Stimulated activated CD4-positive, alpha-beta T cell treated with anti-CD3 and anti-CD28 coated beads, Interleukin-1b, Interleukin-23, amount 100 ng/mL, for 1 hour (primary cell): Measurements from ENCODE around the gene NRP1.

ENCODE experiments used
- DNase-seq, 2 donors: peaks; one replicate each; pipeline ENCODE4 v3.0.0-alpha.2; 2020; ENCODE audit warnings: low read depth in 2 of 2

NRP1 gene

GRCh38 chr10:33212061-33212748, 122.3 kb downstream of the NRP1 start:
- DNase-seq, result no peak

- DNase-seq, result no peak
Observed at GRCh38 chr10:33211106-33211878, 123.2 kb downstream of the NRP1 start.

GRCh38 chr10:33209802-33210201, 124.7 kb downstream of the NRP1 start:
- DNase-seq, result no peak

GRCh38 chr10:33208166-33208565, 126.3 kb downstream of the NRP1 start:
- DNase-seq, result no peak

- no peak for DNase-seq
Observed at GRCh38 chr10:33204031-33204430, 130.4 kb downstream of the NRP1 start.

GRCh38 chr10:33201971-33202370, 132.5 kb downstream of the NRP1 start:
- DNase-seq, result no peak

GRCh38 chr10:33201056-33201780, 133.2 kb downstream of the NRP1 start:
- no peak for DNase-seq

- no peak for DNase-seq
Observed at GRCh38 chr10:33199731-33200232, 134.7 kb downstream of the NRP1 start.

GRCh38 chr10:33198610-33199009, 135.9 kb downstream of the NRP1 start:
- no peak for DNase-seq

- no peak for DNase-seq
Observed at GRCh38 chr10:33196710-33197491, 137.6 kb downstream of the NRP1 start.

- no peak for DNase-seq
Observed at GRCh38 chr10:33196377-33196706, 138.1 kb downstream of the NRP1 start.

- DNase-seq, result no peak
Observed at GRCh38 chr10:33195608-33196376, 138.7 kb downstream of the NRP1 start.

- DNase-seq, result no peak
Observed at GRCh38 chr10:33193701-33194521, 140.6 kb downstream of the NRP1 start.

GRCh38 chr10:33193057-33193700, 141.3 kb downstream of the NRP1 start:
- peak; percentile 43 to 47 for DNase-seq

- no peak for DNase-seq
Observed at GRCh38 chr10:33192190-33192589, 142.3 kb downstream of the NRP1 start.

GRCh38 chr10:33190406-33190805, 144.1 kb downstream of the NRP1 start:
- no peak for DNase-seq

GRCh38 chr10:33189808-33190207, 144.7 kb downstream of the NRP1 start:
- DNase-seq, result no peak

- no peak for DNase-seq
Observed at GRCh38 chr10:33189363-33189762, 145.1 kb downstream of the NRP1 start.

- no peak for DNase-seq
Observed at GRCh38 chr10:33187427-33187999, 147.0 kb downstream of the NRP1 start.
